Panc1 (cell line): ENCODE results near the gene STXBP5.

Experiments used
- POLR2AphosphoS5 ChIP-seq: IDR thresholded peaks from 2 replicates; pipeline ENCODE4 v1.6.1; 2012; ENCODE audit warnings: mild to moderate bottlenecking, low read depth, low read length, moderate library complexity
- SIN3A ChIP-seq: IDR thresholded peaks from 2 replicates; pipeline ENCODE4 v1.6.1; 2012; ENCODE audit warnings: low read depth, mild to moderate bottlenecking, low read length, moderate library complexity, borderline replicate concordance; ENCODE audit not compliant: insufficient read depth
- TF ChIP-seq, protein P1 (sequence below): fragments of 450-650 bp; IDR thresholded peaks from 2 replicates; pipeline ENCODE4 v1.5.1; 2017; ENCODE audit warnings: mild to moderate bottlenecking
- TF ChIP-seq, protein P2 (sequence below), 2 experiments: IDR thresholded peaks; 2 replicates each; pipeline ENCODE4 v1.6.1; 2011 to 2012; ENCODE audit warnings: low read depth in 2 of 2, control low read depth in 1 of 2, low read length in 1 of 2, mild to moderate bottlenecking in 1 of 2, moderate library complexity in 1 of 2; ENCODE audit not compliant: insufficient read depth in 1 of 2

DNA sequence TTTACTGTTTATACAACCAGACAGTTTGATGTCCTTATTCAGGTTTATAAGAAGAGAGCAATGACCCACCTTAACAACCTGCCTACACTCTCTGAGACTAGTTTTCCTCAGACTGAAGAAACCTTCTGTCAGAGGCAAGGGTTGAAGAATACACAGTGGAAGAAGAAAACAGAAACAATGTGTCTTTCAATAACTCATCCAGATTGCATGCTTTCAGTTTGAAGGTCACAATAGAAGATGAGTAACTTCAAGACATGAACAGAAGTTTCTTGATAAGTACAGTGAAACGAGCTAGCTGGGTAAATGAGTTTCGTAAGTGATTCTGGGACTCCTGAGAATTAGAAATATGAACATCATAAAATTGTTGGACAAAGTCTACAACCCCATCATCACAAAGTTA, 141.7 kb downstream of the STXBP5 start:
- TF ChIP-seq, protein P1, sequence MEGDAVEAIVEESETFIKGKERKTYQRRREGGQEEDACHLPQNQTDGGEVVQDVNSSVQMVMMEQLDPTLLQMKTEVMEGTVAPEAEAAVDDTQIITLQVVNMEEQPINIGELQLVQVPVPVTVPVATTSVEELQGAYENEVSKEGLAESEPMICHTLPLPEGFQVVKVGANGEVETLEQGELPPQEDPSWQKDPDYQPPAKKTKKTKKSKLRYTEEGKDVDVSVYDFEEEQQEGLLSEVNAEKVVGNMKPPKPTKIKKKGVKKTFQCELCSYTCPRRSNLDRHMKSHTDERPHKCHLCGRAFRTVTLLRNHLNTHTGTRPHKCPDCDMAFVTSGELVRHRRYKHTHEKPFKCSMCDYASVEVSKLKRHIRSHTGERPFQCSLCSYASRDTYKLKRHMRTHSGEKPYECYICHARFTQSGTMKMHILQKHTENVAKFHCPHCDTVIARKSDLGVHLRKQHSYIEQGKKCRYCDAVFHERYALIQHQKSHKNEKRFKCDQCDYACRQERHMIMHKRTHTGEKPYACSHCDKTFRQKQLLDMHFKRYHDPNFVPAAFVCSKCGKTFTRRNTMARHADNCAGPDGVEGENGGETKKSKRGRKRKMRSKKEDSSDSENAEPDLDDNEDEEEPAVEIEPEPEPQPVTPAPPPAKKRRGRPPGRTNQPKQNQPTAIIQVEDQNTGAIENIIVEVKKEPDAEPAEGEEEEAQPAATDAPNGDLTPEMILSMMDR: no peak
- no peak for TF ChIP-seq SIN3A
- no peak for TF ChIP-seq POLR2AphosphoS5
- TF ChIP-seq, protein P2, sequence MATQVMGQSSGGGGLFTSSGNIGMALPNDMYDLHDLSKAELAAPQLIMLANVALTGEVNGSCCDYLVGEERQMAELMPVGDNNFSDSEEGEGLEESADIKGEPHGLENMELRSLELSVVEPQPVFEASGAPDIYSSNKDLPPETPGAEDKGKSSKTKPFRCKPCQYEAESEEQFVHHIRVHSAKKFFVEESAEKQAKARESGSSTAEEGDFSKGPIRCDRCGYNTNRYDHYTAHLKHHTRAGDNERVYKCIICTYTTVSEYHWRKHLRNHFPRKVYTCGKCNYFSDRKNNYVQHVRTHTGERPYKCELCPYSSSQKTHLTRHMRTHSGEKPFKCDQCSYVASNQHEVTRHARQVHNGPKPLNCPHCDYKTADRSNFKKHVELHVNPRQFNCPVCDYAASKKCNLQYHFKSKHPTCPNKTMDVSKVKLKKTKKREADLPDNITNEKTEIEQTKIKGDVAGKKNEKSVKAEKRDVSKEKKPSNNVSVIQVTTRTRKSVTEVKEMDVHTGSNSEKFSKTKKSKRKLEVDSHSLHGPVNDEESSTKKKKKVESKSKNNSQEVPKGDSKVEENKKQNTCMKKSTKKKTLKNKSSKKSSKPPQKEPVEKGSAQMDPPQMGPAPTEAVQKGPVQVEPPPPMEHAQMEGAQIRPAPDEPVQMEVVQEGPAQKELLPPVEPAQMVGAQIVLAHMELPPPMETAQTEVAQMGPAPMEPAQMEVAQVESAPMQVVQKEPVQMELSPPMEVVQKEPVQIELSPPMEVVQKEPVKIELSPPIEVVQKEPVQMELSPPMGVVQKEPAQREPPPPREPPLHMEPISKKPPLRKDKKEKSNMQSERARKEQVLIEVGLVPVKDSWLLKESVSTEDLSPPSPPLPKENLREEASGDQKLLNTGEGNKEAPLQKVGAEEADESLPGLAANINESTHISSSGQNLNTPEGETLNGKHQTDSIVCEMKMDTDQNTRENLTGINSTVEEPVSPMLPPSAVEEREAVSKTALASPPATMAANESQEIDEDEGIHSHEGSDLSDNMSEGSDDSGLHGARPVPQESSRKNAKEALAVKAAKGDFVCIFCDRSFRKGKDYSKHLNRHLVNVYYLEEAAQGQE (IDR thresholded peaks at IDR 0.05; ENCODE audit: insufficient read depth in 1 of 2, low read depth in 2 of 2, low read length in 1 of 2): no peak
